ENCODE measurements around the gene NMNAT2. TPM values are rescaled to one million over a fixed set of nuclear protein-coding genes. Genes with fewer than 3 reads are reported as not detected.

NMNAT2 gene
- total RNA-seq, 1 experiment from 2014 or later = not detected

DNA sequence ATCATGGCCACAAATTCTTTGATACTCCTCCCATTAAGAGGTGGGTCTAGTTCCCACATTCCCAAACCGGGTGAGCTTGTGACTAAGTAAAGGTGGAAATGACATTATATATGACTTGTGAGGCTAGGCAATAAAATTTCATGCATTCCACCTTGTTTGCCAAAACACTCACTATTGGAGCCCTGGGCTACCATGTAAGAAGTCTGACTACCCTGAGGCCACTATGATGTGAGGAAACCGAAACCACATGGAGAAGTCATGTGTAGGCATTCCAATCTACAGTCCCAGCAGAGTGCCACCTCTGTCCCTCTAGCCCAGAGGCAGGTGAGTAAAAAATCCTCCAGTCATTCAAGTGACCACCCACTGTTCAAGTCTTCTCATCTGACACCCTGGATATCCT lies 36.2 kb upstream of the NMNAT2 start:
- Histone ChIP-seq H3K9me2 (ENCODE audit: insufficient read depth) (0 out of 2 replicates have a peak, but pooled peaks cover 3% of the 10 kb centered on the region), H2AFZ (ENCODE audit: low read depth, low read length, poor library complexity, severe bottlenecking) (no peak overlapping the region), H3K27ac (ENCODE audit: low read depth, low read length) (no peak overlapping the region), H3K4me2 (ENCODE audit: low read length) (no peak overlapping the region), H3K4me1 (ENCODE audit: control insufficient read depth in 1 of 2, insufficient read depth in 2 of 2, low read length in 2 of 2) (peaks cover 0 to 8% of the 10 kb centered on the region in 2 experiments; a peak in 1 of 4 replicates), H3K36me3 (ENCODE audit: control insufficient read depth in 1 of 2, insufficient read depth in 2 of 2, low read length in 2 of 2) (no peaks in the 10 kb centered on the region), H3K9me3 (ENCODE audit: control insufficient read depth in 1 of 2, insufficient read depth in 1 of 2, low read depth in 1 of 2, low read length in 2 of 2) (no peaks in the 10 kb centered on the region), H3K4me3 (replicated peaks in 1 of 2; ENCODE audit: low read depth in 1 of 2, low read length in 2 of 2) (no peak overlapping the region), H3K79me2 (ENCODE audit: insufficient read depth, low read length) (no peaks in the 10 kb centered on the region), H3K27me3 (ENCODE audit: insufficient read depth, low read length) (no peaks in the 10 kb centered on the region), H3K9ac (ENCODE audit: low read length) (no peak overlapping the region), H4K20me1 (ENCODE audit: insufficient read depth) (no peaks in the 10 kb centered on the region)
- RAD21 ChIA-PET (ENCODE audit: low non-redundant PET in 1 of 2, low total read pairs in 2 of 2, uncharacterized antibody in 2 of 2, unreplicated experiment in 2 of 2) = no interaction called here
- BruUV-seq (replicated peaks) = no TSS peak
- peak; percentile 50 for ATAC-seq
- POLR2A ChIA-PET = no interaction called here
- intact Hi-C loops (cut with micrococcal nuclease) = no loop called here
- DNase-seq (ENCODE audit: low read depth, low spot score) = no peak
- CTCF ChIA-PET = no interaction called here
- TF ChIP-seq, protein P1, sequence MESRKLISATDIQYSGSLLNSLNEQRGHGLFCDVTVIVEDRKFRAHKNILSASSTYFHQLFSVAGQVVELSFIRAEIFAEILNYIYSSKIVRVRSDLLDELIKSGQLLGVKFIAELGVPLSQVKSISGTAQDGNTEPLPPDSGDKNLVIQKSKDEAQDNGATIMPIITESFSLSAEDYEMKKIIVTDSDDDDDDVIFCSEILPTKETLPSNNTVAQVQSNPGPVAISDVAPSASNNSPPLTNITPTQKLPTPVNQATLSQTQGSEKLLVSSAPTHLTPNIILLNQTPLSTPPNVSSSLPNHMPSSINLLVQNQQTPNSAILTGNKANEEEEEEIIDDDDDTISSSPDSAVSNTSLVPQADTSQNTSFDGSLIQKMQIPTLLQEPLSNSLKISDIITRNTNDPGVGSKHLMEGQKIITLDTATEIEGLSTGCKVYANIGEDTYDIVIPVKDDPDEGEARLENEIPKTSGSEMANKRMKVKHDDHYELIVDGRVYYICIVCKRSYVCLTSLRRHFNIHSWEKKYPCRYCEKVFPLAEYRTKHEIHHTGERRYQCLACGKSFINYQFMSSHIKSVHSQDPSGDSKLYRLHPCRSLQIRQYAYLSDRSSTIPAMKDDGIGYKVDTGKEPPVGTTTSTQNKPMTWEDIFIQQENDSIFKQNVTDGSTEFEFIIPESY (IDR thresholded peaks at IDR 0.05; ENCODE audit: extremely low read depth, insufficient replicate concordance, low read length) = no peak
- TF ChIP-seq POLR2AphosphoS5 (IDR thresholded peaks at IDR 0.05; ENCODE audit: low read depth, low read length) = no peak
- no peak for TF ChIP-seq RAD21 (IDR thresholded peaks at IDR 0.05; ENCODE audit: low read depth)
- TF ChIP-seq EZH2phosphoT487 (IDR thresholded peaks at IDR 0.05; ENCODE audit: borderline replicate concordance) = no peak
- no peak for TF ChIP-seq YY1 (IDR thresholded peaks at IDR 0.05; ENCODE audit: extremely low read depth, insufficient replicate concordance, low read depth, low read length)
- no peak for TF ChIP-seq SIN3A (IDR thresholded peaks at IDR 0.05; ENCODE audit: low read depth)
- no peak for TF ChIP-seq SRF (IDR thresholded peaks at IDR 0.05; ENCODE audit: low read depth)
- no peak for TF ChIP-seq ZFX (IDR thresholded peaks at IDR 0.05)
- TF ChIP-seq ZNF274 (IDR thresholded peaks at IDR 0.05; ENCODE audit: low read depth, low read length) = no peak
- TF ChIP-seq, protein P2, sequence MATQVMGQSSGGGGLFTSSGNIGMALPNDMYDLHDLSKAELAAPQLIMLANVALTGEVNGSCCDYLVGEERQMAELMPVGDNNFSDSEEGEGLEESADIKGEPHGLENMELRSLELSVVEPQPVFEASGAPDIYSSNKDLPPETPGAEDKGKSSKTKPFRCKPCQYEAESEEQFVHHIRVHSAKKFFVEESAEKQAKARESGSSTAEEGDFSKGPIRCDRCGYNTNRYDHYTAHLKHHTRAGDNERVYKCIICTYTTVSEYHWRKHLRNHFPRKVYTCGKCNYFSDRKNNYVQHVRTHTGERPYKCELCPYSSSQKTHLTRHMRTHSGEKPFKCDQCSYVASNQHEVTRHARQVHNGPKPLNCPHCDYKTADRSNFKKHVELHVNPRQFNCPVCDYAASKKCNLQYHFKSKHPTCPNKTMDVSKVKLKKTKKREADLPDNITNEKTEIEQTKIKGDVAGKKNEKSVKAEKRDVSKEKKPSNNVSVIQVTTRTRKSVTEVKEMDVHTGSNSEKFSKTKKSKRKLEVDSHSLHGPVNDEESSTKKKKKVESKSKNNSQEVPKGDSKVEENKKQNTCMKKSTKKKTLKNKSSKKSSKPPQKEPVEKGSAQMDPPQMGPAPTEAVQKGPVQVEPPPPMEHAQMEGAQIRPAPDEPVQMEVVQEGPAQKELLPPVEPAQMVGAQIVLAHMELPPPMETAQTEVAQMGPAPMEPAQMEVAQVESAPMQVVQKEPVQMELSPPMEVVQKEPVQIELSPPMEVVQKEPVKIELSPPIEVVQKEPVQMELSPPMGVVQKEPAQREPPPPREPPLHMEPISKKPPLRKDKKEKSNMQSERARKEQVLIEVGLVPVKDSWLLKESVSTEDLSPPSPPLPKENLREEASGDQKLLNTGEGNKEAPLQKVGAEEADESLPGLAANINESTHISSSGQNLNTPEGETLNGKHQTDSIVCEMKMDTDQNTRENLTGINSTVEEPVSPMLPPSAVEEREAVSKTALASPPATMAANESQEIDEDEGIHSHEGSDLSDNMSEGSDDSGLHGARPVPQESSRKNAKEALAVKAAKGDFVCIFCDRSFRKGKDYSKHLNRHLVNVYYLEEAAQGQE (IDR thresholded peaks at IDR 0.05; ENCODE audit: low read depth) = no peak
- TF ChIP-seq TCF7L2 (IDR thresholded peaks at IDR 0.05; ENCODE audit: borderline replicate concordance, extremely low read depth, insufficient read depth, insufficient read length) = no peak
- TF ChIP-seq JUND (IDR thresholded peaks at IDR 0.05) = no peak

Measured in HCT116 (cell line).